Lower lobe of right lung (tissue), 2 donors: ENCODE results near the gene CSF1. TPM values are rescaled to one million over a fixed set of nuclear protein-coding genes. Genes with fewer than 3 reads are reported as not detected.

Experiments
- ATAC-seq, 2 donors: fragments of 200-7000 bp; cut with Tn5 transposase; one replicate each; pipeline ENCODE4 v1.9.1; 2020 to 2022; ENCODE audit warnings: mild to moderate bottlenecking in 2 of 2, moderate library complexity in 2 of 2
- DNase-seq: peaks from one replicate; pipeline ENCODE4 v3.0.0-alpha.2; 2020
- H3K27ac ChIP-seq: fragments of 200-600 bp; one replicate; pipeline ENCODE4 v1.8.0; 2022
- H3K27me3 ChIP-seq: fragments of 200-600 bp; one replicate; pipeline ENCODE4 v1.8.0; 2022; ENCODE audit warnings: low read depth
- H3K36me3 ChIP-seq: fragments of 200-600 bp; one replicate; pipeline ENCODE4 v1.8.0; 2022; ENCODE audit warnings: mild to moderate bottlenecking
- H3K4me1 ChIP-seq: fragments of 200-600 bp; one replicate; pipeline ENCODE4 v1.8.0; 2022
- H3K4me3 ChIP-seq: fragments of 200-600 bp; one replicate; pipeline ENCODE4 v1.8.0; 2022; ENCODE audit warnings: mild to moderate bottlenecking
- H3K9me3 ChIP-seq: fragments of 200-600 bp; one replicate; pipeline ENCODE4 v1.8.0; 2022
- CTCF ChIP-seq: fragments of 200-600 bp; IDR thresholded peaks from one replicate; pipeline ENCODE4 v1.8.0; 2022; ENCODE audit warnings: antibody characterized with exemption, mild to moderate bottlenecking
- intact Hi-C: fragments of 100-400 bp; cut with DNase I; formaldehyde crosslinking; loops from one replicate; pipeline ENCODE4 v1.11.0; 2022
- total RNA-seq: library from RNA; stranded (reverse); fragmentation: NEBNext Ultra II Directional; extraction: Animal tissue kit (Norgen Biotek cat#: 25700); gene quantifications from one replicate; pipeline ENCODE4 v1.2.1, GENCODE V29; 2021
- donor health status: DM: no; HTN: yes; CAD: no; lungs with severe emphysema.

CSF1 gene
- total RNA-seq, 1 donor from 2014 or later, result 64.3 TPM

DNA sequence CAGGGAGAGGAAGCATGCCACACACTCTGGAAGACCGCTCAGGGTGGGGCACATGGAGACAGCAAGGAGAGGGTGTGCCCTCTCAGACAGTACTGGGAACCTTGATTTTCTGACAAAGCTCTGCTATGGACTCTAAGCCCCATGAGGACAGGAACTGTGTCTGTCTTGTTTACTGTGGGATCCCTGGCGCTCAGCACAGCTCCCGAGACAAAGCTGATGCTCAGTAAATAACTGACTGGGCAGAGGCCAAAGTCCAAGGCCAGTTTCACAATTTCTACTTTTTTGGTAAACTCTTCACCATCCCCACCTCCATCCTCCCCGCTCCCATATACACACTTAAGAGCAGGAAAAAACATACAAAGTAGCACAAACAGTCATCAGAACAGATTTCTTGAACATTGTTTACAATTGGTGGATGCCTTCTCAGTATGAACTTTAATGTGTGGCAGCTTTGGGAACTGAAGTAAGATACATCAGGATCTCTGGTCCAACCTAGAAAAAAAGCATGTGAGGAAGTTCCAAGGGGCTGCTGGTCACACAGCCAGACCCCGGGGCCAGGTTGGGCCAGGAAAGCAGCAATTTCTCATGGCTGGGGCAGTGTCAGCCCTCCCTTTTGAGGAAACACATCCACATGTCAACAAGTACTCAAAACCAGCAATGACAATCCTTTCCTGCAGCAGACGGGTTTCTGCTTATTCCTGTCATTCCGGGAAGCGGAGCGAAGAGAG, 68.3 kb downstream of the CSF1 start:
- intact Hi-C loops, result loop anchor here (10.0 kb wide), 1 partner anchor 64 kb away; the partner anchor contains the start of gene CSF1
- no peaks in the 10 kb centered on the region for H3K9me3 ChIP-seq
- no peak for DNase-seq
- no peak for ATAC-seq
- TF ChIP-seq CTCF, result no peak
- H3K27me3 ChIP-seq, result no peaks in the 10 kb centered on the region
- H3K4me1 ChIP-seq, result peaks cover 35% of the 10 kb centered on the region
- no peak overlapping the region for H3K4me3 ChIP-seq
- H3K36me3 ChIP-seq, result no peaks in the 10 kb centered on the region
- H3K27ac ChIP-seq, result peak overlapping the region; percentile 4

DNA sequence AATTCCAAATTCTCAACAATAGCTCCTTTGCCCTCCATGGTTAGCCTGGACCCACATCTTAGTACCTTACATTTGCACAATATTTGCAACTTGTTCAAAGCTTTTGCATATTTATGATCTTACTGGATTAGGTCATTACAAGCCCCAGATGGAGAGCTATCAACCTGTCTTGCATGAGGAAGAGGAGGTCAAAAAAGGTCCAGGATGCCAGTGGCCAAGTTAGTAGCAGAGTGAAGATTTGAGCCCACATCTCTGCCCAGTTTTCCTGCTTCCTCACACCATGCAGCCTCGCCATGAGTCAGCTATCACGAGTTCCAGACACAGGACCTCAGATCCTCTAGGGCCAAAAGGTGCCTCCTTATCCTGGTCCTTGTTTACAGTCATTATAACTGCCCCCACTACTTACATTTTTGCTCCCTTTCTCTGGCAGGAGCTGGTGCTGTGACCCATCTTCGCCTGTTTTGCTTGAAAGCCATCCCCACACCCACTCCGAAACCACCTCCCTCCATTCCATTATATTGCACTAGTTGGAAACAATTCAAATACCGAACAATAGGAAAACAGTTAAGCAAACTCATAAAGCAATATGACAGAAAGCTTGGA, 68.9 kb downstream of the CSF1 start:
- ATAC-seq (no peak), DNase-seq (no peak)
- Histone ChIP-seq H3K4me3 (no peak overlapping the region), H3K4me1 (peaks cover 40% of the 10 kb centered on the region), H3K27ac (peak overlapping the region; percentile 4), H3K9me3 (no peaks in the 10 kb centered on the region), H3K27me3 (no peaks in the 10 kb centered on the region), H3K36me3 (no peaks in the 10 kb centered on the region)
- no peak for TF ChIP-seq CTCF
- intact Hi-C loops, result loop anchor here (5.0 to 10.0 kb wide), 2 partner anchors 65 to 202 kb away; partner anchors contain the start of gene CSF1

Other genes starting within 250 kb of the CSF1 start
- gene GSTM2, start 242.8 kb upstream of the CSF1 start, total RNA-seq, result 35.7 TPM
- not detected for gene GSTM1, start 223.0 kb upstream of the CSF1 start, total RNA-seq
- 11.7 TPM for gene GSTM5, start 198.6 kb upstream of the CSF1 start, total RNA-seq
- 18.5 TPM for gene GSTM3, start 169.8 kb upstream of the CSF1 start, total RNA-seq
- not detected for gene EPS8L3, start 146.9 kb upstream of the CSF1 start, total RNA-seq
- gene AHCYL1, start 73.9 kb downstream of the CSF1 start, total RNA-seq, result 83.9 TPM
- gene STRIP1, start 123.8 kb downstream of the CSF1 start, total RNA-seq, result 36.5 TPM
- not detected for gene ALX3, start 159.8 kb downstream of the CSF1 start, total RNA-seq
- gene UBL4B, start 201.6 kb downstream of the CSF1 start, total RNA-seq, result not detected
- not detected for gene SLC6A17, start 239.6 kb downstream of the CSF1 start, total RNA-seq